Measurements from ENCODE around the gene MADCAM1.

GRCh38 chr19:459724-460511 is 36.4 kb upstream of the MADCAM1 start:
- TF ChIP-seq POLR2A (IDR thresholded peaks at IDR 0.05; ENCODE audit: low read depth, low read length) (no peak), POU2F2 (IDR thresholded peaks at IDR 0.05; ENCODE audit: low read depth, low read length) (no peak), PAX5 (IDR thresholded peaks at IDR 0.05; ENCODE audit: insufficient read depth, low read length, severe bottlenecking) (no peak)
